ENCODE measurements around the gene ZNF557. TPM values are rescaled to one million over a fixed set of nuclear protein-coding genes. Genes with fewer than 3 reads are reported as not detected.

ZNF557 gene
- total and polyA plus RNA-seq, 4 donors: 2.1 to 10.6 (median 7.1) TPM

DNA sequence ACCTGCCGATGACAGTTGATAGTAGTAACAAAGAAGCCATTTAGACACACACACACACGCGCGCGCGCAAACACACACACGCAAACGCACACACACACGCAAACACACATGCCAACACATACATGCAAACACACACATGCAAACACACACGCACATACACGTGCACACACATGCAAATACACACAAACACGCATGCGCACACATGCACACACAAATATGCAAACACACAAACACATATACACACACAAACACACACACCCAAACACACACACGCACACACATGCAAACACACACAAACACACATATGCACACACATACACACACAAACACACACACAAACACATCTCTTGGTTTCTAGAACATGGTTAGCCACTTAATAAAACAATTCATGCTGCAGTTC lies 50.1 kb downstream of the ZNF557 start:
- Histone ChIP-seq H3K27ac (ENCODE audit: low read depth in 1 of 2, low read length in 1 of 2) (no peak overlapping the region), H3K36me3 (ENCODE audit: control insufficient read depth in 4 of 4, insufficient read depth in 4 of 4, low read length in 4 of 4) (peaks cover 12 to 29% (median 26%) of the 10 kb centered on the region in 4 donors), H3K27me3 (ENCODE audit: control insufficient read depth in 3 of 3, insufficient read depth in 3 of 3, low read length in 2 of 3) (no peaks in the 10 kb centered on the region), H3K4me1 (ENCODE audit: control insufficient read depth in 5 of 5, insufficient read depth in 5 of 5, low read length in 5 of 5) (no peaks in the 10 kb centered on the region), H3K9ac (ENCODE audit: insufficient read depth in 1 of 2, low read length in 2 of 2) (no peak overlapping the region), H3K9me3 (ENCODE audit: control insufficient read depth in 4 of 4, insufficient read depth in 3 of 4, low read length in 3 of 4) (peaks cover 0 to 2% (median 0%) of the 10 kb centered on the region in 4 donors), H3K4me3 (no peak overlapping the region)
- ATAC-seq (ENCODE audit: insufficient read depth, low FRiP score) (no peak), DNase-seq (no peak)
- TF ChIP-seq, protein P1, sequence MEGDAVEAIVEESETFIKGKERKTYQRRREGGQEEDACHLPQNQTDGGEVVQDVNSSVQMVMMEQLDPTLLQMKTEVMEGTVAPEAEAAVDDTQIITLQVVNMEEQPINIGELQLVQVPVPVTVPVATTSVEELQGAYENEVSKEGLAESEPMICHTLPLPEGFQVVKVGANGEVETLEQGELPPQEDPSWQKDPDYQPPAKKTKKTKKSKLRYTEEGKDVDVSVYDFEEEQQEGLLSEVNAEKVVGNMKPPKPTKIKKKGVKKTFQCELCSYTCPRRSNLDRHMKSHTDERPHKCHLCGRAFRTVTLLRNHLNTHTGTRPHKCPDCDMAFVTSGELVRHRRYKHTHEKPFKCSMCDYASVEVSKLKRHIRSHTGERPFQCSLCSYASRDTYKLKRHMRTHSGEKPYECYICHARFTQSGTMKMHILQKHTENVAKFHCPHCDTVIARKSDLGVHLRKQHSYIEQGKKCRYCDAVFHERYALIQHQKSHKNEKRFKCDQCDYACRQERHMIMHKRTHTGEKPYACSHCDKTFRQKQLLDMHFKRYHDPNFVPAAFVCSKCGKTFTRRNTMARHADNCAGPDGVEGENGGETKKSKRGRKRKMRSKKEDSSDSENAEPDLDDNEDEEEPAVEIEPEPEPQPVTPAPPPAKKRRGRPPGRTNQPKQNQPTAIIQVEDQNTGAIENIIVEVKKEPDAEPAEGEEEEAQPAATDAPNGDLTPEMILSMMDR (IDR thresholded peaks at IDR 0.05; ENCODE audit: control extremely low read depth, extremely low read depth): no peak
- 89 to 97% methylated on average over 14 of the region's 14 CpGs for WGBS, 2 donors

DNA sequence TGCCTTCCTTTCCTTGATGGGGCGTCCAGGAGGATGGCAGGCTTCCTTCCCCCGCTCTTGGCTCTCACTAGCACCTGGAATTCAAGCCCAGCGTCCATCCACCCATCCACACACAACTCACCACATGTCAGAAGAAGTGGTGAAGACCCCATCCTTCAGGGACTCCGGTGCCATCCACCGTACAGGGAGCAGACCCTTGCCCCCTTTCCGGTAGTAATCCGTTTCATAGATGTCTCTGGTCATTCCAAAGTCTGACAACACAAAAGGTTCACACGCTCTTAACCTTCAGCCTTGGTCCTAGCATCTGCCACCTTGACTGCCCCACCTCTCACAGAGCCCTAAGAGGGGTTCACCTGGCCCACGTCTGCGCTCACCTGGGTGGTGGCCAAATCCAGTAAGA lies 51.0 kb downstream of the ZNF557 start:
- no peak overlapping the region for H3K9ac ChIP-seq (ENCODE audit: insufficient read depth in 1 of 2, low read length in 2 of 2)
- TF ChIP-seq, protein P1 (IDR thresholded peaks at IDR 0.05; ENCODE audit: control extremely low read depth, extremely low read depth): no peak
- DNase-seq (no peak), ATAC-seq (ENCODE audit: insufficient read depth, low FRiP score) (no peak)
- no peak overlapping the region for H3K4me3 ChIP-seq
- 94 to 96% methylated on average over 10 of the region's 10 CpGs for WGBS, 2 donors
- no peak overlapping the region for H3K27ac ChIP-seq (ENCODE audit: low read depth in 1 of 2, low read length in 1 of 2)
- no peaks in the 10 kb centered on the region for H3K4me1 ChIP-seq (ENCODE audit: control insufficient read depth in 5 of 5, insufficient read depth in 5 of 5, low read length in 5 of 5)
- peaks cover 0 to 7% (median 3%) of the 10 kb centered on the region in 4 donors for H3K9me3 ChIP-seq (ENCODE audit: control insufficient read depth in 4 of 4, insufficient read depth in 3 of 4, low read length in 3 of 4)
- H3K27me3 ChIP-seq (ENCODE audit: control insufficient read depth in 3 of 3, insufficient read depth in 3 of 3, low read length in 2 of 3): no peaks in the 10 kb centered on the region
- peaks cover 21 to 33% (median 31%) of the 10 kb centered on the region in 4 donors for H3K36me3 ChIP-seq (ENCODE audit: control insufficient read depth in 4 of 4, insufficient read depth in 4 of 4, low read length in 4 of 4)

DNA sequence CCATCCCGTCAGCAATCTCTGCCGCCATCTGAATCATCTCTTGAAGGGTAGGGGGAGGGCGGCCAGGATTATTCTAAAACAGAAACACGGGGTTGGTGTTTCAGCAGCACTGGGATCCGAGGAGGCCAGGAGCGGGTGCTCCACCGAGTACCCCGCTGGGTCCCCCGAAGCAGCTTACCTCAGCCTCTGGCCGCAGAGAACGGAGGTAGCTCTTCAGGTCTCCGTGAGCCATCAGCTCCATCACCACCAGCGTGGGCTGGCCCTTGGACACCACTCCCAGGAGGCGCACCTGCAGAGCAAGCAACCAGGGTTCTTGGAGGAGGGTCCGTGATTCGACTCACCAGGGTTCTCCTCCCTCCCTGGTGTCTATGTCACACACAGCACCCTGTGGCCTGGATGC lies 53.2 kb downstream of the ZNF557 start:
- Histone ChIP-seq H3K27ac (ENCODE audit: low read depth in 1 of 2, low read length in 1 of 2) (no peak overlapping the region), H3K27me3 (ENCODE audit: control insufficient read depth in 3 of 3, insufficient read depth in 3 of 3, low read length in 2 of 3) (no peaks in the 10 kb centered on the region), H3K4me3 (no peak overlapping the region), H3K9ac (ENCODE audit: insufficient read depth in 1 of 2, low read length in 2 of 2) (no peak overlapping the region), H3K9me3 (ENCODE audit: control insufficient read depth in 4 of 4, insufficient read depth in 3 of 4, low read length in 3 of 4) (peaks cover 0 to 22% (median 9%) of the 10 kb centered on the region in 4 donors), H3K4me1 (ENCODE audit: control insufficient read depth in 5 of 5, insufficient read depth in 5 of 5, low read length in 5 of 5) (no peaks in the 10 kb centered on the region), H3K36me3 (ENCODE audit: control insufficient read depth in 4 of 4, insufficient read depth in 4 of 4, low read length in 4 of 4) (peaks cover 36 to 52% (median 44%) of the 10 kb centered on the region in 4 donors)
- TF ChIP-seq, protein P1 (IDR thresholded peaks at IDR 0.05; ENCODE audit: control extremely low read depth, extremely low read depth): no peak
- 95 to 97% methylated on average over 16 of the region's 16 CpGs for WGBS, 2 donors
- DNase-seq (no peak), ATAC-seq (ENCODE audit: insufficient read depth, low FRiP score) (no peak)

DNA sequence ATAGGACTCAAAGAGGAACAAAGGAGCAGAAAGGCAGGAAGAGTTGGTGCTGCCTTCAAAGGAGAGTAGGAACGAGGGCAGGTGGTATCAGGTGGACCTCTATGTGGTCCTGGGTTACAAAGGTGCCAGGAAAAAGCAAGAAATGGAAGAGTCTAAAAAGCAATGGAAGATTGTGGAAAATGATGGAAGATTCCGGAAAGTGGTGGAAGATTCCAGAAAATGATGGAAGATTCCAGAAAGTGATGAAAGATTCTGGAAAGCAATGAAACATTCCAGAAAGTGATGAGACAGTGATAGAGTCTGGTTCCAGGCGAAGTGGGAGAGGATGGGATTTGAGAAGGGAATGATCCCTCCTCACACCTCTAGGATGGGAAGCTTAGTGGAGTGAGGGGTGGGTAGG lies 55.3 kb downstream of the ZNF557 start:
- peaks cover 0 to 20% (median 9%) of the 10 kb centered on the region in 4 donors for H3K9me3 ChIP-seq (ENCODE audit: control insufficient read depth in 4 of 4, insufficient read depth in 3 of 4, low read length in 3 of 4)
- no peaks in the 10 kb centered on the region for H3K4me1 ChIP-seq (ENCODE audit: control insufficient read depth in 5 of 5, insufficient read depth in 5 of 5, low read length in 5 of 5)
- no peaks in the 10 kb centered on the region for H3K27me3 ChIP-seq (ENCODE audit: control insufficient read depth in 3 of 3, insufficient read depth in 3 of 3, low read length in 2 of 3)
- TF ChIP-seq, protein P1 (IDR thresholded peaks at IDR 0.05; ENCODE audit: control extremely low read depth, extremely low read depth): no peak
- H3K4me3 ChIP-seq: no peak overlapping the region
- H3K9ac ChIP-seq (ENCODE audit: insufficient read depth in 1 of 2, low read length in 2 of 2): no peak overlapping the region
- 59% methylated on average over 3 of the region's 3 CpGs for WGBS, 2 donors
- H3K27ac ChIP-seq (ENCODE audit: low read depth in 1 of 2, low read length in 1 of 2): no peak overlapping the region
- ATAC-seq (ENCODE audit: insufficient read depth, low FRiP score): no peak
- H3K36me3 ChIP-seq (ENCODE audit: control insufficient read depth in 4 of 4, insufficient read depth in 4 of 4, low read length in 4 of 4): peaks cover 31 to 53% (median 43%) of the 10 kb centered on the region in 4 donors
- no peak for DNase-seq

Measured in lung (tissue), 12 donors.